Naive thymus-derived CD8-positive, alpha-beta T cell (primary cell): Measurements from ENCODE around the gene CYP2A7. TPM values are rescaled to one million over a fixed set of nuclear protein-coding genes. Genes with fewer than 3 reads are reported as not detected.
A peak's percentile ranks its signal among the peaks of the same experiment; 100 is the strongest.
"Not testable (repeated sequence)": the region's sequence is repeated elsewhere in the genome, so short reads cannot be mapped to it uniquely, and the experiment has no call there.

Experiments used
- ATAC-seq, 2 donors: fragments of 150-1000 bp; cut with Tn5 transposase in 1 of 2; sonication (Bioruptor Pico), chemical (Tn5 transposase) in 1 of 2; 1 replicate in 1 of 2; 2 replicates in 1 of 2; pipeline ENCODE4 v1.10.0; 2021; ENCODE audit warnings: mild to moderate bottlenecking in 2 of 2, moderate library complexity in 2 of 2
- POLR2A ChIA-PET: fragments of 350-600 bp; sonication (Branson Sonifier 250); formaldehyde crosslinking; loops from one replicate; lab custom pipeline; 2021; ENCODE audit warnings: antibody characterized with exemption; lab: Charles Lee
- DNase-seq, 10 donors: peaks; one replicate each; pipeline versions ENCODE4 v3.0.0 to v3.0.0-alpha.2; 2020 to 2022
- H3K27ac Mint-ChIP-seq, 10 donors: one replicate each; pipeline ENCODE4 v1.8.0; 2020 to 2022; ENCODE audit warnings: mild to moderate bottlenecking in 10 of 10, mixed read lengths in 10 of 10, moderate library complexity in 4 of 10, inconsistent platforms in 1 of 10
- H3K27me3 Mint-ChIP-seq, 5 donors: one replicate each; pipeline ENCODE4 v1.8.0; 2021 to 2022; ENCODE audit warnings: mixed read lengths in 5 of 5
- H3K36me3 Mint-ChIP-seq, 3 donors: one replicate each; pipeline ENCODE4 v1.8.0; 2020 to 2022; ENCODE audit warnings: mixed read lengths in 3 of 3, mild to moderate bottlenecking in 2 of 3, inconsistent platforms in 1 of 3
- H3K4me1 Mint-ChIP-seq, 4 donors: one replicate each; pipeline ENCODE4 v1.8.0; 2021 to 2022; ENCODE audit warnings: mixed read lengths in 4 of 4
- H3K4me3 Mint-ChIP-seq, 10 donors: one replicate each; pipeline ENCODE4 v1.8.0; 2020 to 2022; ENCODE audit warnings: mild to moderate bottlenecking in 10 of 10, mixed read lengths in 10 of 10, moderate library complexity in 6 of 10, inconsistent platforms in 1 of 10
- H3K9me3 Mint-ChIP-seq, 9 donors: one replicate each; pipeline ENCODE4 v1.8.0; 2020 to 2022; ENCODE audit warnings: mixed read lengths in 9 of 9, mild to moderate bottlenecking in 3 of 9, inconsistent platforms in 1 of 9, moderate library complexity in 1 of 9
- polyA plus RNA-seq, 3 donors: library from polyadenylated mRNA; unstranded; fragments of 300-500 nt; fragmentation: Illumina TruSeq; gene quantifications; one replicate each; pipeline ENCODE4 v1.2.3, GENCODE V29; 2021
- total RNA-seq, 8 experiments: library from RNA in 2 of 8; stranded (reverse) in 2 of 8; gene quantifications; one replicate each; pipeline ENCODE4 v1.2.3 and lab custom pipeline; 2021 to 2026

CYP2A7 gene, protein sequence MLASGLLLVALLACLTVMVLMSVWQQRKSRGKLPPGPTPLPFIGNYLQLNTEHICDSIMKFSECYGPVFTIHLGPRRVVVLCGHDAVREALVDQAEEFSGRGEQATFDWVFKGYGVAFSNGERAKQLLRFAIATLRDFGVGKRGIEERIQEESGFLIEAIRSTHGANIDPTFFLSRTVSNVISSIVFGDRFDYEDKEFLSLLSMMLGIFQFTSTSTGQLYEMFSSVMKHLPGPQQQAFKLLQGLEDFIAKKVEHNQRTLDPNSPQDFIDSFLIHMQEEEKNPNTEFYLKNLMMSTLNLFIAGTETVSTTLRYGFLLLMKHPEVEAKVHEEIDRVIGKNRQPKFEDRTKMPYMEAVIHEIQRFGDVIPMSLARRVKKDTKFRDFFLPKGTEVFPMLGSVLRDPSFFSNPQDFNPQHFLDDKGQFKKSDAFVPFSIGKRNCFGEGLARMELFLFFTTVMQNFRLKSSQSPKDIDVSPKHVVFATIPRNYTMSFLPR
- total RNA-seq = not detected
- not detected for polyA plus RNA-seq
- 0 reads per million in 6 experiments for total RNA-seq (lab: John Stamatoyannopoulos, UW)

DNA sequence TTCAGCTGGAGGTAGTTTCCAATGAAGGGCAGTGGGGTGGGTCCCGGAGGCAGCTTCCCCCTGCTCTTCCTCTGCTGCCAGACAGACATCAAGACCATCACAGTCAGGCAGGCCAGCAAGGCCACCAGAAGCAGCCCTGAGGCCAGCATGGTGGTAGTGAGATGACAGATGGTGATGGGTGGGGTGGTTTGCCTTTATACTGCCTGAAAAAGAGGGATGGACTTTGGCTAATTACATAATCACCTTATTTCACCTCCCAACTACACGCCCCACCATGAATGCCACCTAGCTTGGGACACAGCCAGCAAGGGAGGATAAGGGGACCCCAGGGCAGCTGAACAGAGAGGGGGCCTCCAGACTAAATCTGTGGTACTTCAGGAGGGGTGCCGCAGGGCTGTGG is at the start of gene CYP2A7:
TSS of gene CYP2A7 (minus strand) at position 170 of the 400 bp plus-strand sequence. CDS start at position 149, 21 bp downstream.
- H3K27ac Mint-ChIP-seq = peak within 1 kb of the TSS in 6 of 10 donors; percentile 3 to 85 (median 18)
- H3K36me3 Mint-ChIP-seq, DNase-seq, H3K4me3 Mint-ChIP-seq, POLR2A ChIA-PET, H3K9me3 Mint-ChIP-seq, ATAC-seq: not testable (repeated sequence)
- peaks cover 0 to 10% (median 3%) of the 10 kb centered on the region in 4 donors for H3K4me1 Mint-ChIP-seq
- peaks cover 13 to 43% (median 30%) of the 10 kb centered on the region in 5 donors for H3K27me3 Mint-ChIP-seq

DNA sequence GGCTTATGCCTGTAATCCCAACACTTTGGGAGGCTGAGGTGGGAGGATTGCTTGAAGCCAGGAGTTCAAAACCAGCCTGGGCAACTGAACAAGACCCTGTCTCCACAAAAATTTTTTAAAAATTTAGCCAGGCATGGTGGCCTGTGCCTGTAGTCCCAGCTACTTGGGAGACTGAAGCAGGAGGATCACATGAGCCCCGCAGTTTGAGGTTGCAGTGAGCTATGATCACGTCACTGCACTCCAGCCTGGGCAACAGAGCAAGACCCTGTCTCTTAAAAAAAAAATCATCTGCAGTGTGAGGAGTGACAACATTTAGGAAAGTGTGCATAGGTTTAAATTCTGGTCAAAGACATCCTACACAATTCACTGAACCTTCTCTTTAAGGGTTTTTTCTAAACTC is 48.8 kb upstream of the CYP2A7 start:
- DNase-seq, H3K4me3 Mint-ChIP-seq, H3K27ac Mint-ChIP-seq, POLR2A ChIA-PET, ATAC-seq, H3K36me3 Mint-ChIP-seq, H3K9me3 Mint-ChIP-seq, H3K4me1 Mint-ChIP-seq: not testable (repeated sequence)
- H3K27me3 Mint-ChIP-seq = peaks cover 0 to 27% (median 3%) of the 10 kb centered on the region in 5 donors

DNA sequence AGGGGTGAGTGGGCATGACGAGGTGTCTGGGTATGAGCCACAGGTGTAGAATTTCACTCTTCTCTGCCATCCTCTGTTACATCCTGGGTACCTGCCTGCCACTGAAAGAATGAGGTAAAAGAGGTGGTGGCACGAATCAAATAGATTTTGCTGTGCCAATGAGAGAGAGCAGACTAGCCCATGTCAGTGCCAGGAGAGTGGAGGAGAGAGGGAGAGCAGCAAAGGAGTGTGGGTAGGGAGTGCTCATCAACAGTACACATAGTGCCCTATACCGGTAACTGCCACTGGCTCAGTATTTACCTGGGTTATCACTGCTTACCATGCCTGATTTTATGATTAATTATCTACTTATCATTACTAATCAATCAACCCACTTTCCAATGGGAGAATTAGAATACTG is 47.9 kb upstream of the CYP2A7 start:
- H3K36me3 Mint-ChIP-seq, H3K27ac Mint-ChIP-seq, POLR2A ChIA-PET, H3K4me1 Mint-ChIP-seq, DNase-seq, H3K4me3 Mint-ChIP-seq, ATAC-seq, H3K9me3 Mint-ChIP-seq: not testable (repeated sequence)
- peaks cover 0 to 26% (median 4%) of the 10 kb centered on the region in 5 donors for H3K27me3 Mint-ChIP-seq

DNA sequence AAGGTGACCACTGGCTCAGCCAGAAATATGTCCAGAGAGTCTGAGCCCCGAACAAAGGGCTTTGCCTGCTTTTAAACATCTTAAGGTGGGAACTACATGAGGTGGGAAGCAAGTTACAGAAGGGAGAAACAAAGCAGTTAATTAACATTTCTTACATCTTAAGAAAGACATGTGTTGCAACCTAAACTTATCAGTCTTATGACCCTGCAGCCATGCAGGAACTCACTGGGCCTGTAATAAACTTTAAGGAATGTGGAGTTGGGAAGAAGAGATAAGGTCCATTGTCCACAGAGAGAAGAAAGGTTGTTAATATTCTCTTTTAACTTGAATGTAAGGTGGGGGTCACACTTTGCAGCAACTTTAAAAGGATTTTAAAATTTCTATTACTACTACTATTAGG is 46.8 kb upstream of the CYP2A7 start:
- no peak overlapping the region for H3K27ac Mint-ChIP-seq
- peaks cover 0 to 24% (median 4%) of the 10 kb centered on the region in 5 donors for H3K27me3 Mint-ChIP-seq
- peaks cover 0 to 3% (median 0%) of the 10 kb centered on the region in 4 donors for H3K4me1 Mint-ChIP-seq
- no peaks in the 10 kb centered on the region for H3K36me3 Mint-ChIP-seq
- no peaks in the 10 kb centered on the region for H3K9me3 Mint-ChIP-seq
- POLR2A ChIA-PET = no interaction called here
- no peak for DNase-seq
- no peak overlapping the region for H3K4me3 Mint-ChIP-seq
- no peak for ATAC-seq

DNA sequence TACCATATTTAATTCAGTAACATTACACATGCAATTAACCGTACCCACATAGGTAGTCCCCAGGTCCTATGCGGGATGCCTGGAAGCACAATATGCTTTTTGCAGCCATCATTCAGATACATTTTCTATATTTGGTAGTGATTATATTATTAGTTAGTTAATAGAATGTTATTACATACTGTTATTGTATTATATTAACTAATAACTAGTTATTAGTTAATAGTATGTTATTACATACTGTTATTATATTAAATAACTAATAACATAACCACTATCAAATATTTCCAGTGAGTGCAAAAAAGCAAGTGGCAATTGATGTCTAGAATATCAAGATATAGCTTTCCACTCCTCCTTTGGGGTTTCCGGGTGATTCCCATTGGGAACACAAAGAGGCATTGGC is 45.5 kb upstream of the CYP2A7 start:
- H3K27me3 Mint-ChIP-seq = peaks cover 0 to 23% (median 4%) of the 10 kb centered on the region in 5 donors
- ATAC-seq = no peak
- H3K4me1 Mint-ChIP-seq = peaks cover 0 to 5% (median 0%) of the 10 kb centered on the region in 4 donors
- H3K4me3 Mint-ChIP-seq = no peak overlapping the region
- H3K27ac Mint-ChIP-seq = no peak overlapping the region
- no peaks in the 10 kb centered on the region for H3K9me3 Mint-ChIP-seq
- no peaks in the 10 kb centered on the region for H3K36me3 Mint-ChIP-seq
- no peak for DNase-seq
- POLR2A ChIA-PET = interaction anchor here (0.6 kb wide), 1 partner anchor 23 kb away, joined by 3 read pairs; no protein-coding TSS in a partner anchor

DNA sequence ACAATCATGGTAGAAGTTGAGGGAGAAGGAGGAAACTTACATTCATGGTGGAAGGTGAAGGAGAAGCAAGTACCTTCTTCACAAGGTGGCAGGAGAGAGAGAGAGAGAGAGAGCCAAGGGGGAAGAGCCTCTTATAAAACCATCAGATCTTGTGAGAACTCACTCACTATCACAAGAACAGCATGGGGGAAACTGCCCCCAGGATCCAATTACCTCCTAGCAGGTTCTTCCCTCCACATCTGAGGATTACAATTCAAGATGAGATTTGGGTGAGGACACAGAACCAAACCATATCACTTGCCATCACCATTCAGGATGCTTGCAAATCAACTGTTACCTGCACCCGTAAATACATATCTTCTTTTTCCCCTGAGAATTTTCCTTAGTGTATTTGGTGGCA is 44.2 kb upstream of the CYP2A7 start:
- POLR2A ChIA-PET = interaction anchor here (1.0 kb wide), 1 partner anchor 212 kb away, joined by 5 read pairs; no protein-coding TSS in a partner anchor
- DNase-seq, H3K4me1 Mint-ChIP-seq, ATAC-seq, H3K4me3 Mint-ChIP-seq, H3K27ac Mint-ChIP-seq, H3K9me3 Mint-ChIP-seq, H3K36me3 Mint-ChIP-seq: not testable (repeated sequence)
- H3K27me3 Mint-ChIP-seq = peaks cover 0 to 20% (median 4%) of the 10 kb centered on the region in 5 donors

DNA sequence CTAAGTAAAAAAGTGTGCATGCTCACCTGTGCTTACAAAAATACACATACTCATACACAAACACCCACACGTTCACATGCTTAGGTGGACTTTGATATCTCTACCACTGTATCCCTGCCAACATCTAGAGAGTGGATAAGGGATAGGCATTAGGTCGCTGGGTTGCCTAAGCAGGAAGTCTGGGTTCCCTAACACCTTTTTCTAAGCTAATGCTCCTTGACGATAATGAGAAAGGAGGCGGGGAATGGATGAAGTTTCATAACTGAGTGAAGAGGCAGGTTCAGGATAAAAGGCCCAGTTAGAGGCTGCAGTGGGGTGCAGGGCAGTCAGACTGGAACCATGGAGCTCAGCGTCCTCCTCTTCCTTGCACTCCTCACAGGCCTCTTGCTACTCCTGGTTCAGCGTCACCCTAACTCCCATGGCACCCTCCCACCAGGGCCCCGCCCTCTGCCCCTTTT is 41.9 kb upstream of the CYP2A7 start:
- peaks cover 3 to 26% (median 17%) of the 10 kb centered on the region in 9 donors for H3K9me3 Mint-ChIP-seq
- POLR2A ChIA-PET = no interaction called here
- no peak overlapping the region for H3K4me3 Mint-ChIP-seq
- H3K36me3 Mint-ChIP-seq = peaks cover 0 to 16% (median 7%) of the 10 kb centered on the region in 3 donors
- peaks cover 0 to 20% (median 4%) of the 10 kb centered on the region in 5 donors for H3K27me3 Mint-ChIP-seq
- H3K27ac Mint-ChIP-seq = no peak overlapping the region
- ATAC-seq (no peak), DNase-seq (no peak)
- peaks cover 0 to 5% (median 0%) of the 10 kb centered on the region in 4 donors for H3K4me1 Mint-ChIP-seq

DNA sequence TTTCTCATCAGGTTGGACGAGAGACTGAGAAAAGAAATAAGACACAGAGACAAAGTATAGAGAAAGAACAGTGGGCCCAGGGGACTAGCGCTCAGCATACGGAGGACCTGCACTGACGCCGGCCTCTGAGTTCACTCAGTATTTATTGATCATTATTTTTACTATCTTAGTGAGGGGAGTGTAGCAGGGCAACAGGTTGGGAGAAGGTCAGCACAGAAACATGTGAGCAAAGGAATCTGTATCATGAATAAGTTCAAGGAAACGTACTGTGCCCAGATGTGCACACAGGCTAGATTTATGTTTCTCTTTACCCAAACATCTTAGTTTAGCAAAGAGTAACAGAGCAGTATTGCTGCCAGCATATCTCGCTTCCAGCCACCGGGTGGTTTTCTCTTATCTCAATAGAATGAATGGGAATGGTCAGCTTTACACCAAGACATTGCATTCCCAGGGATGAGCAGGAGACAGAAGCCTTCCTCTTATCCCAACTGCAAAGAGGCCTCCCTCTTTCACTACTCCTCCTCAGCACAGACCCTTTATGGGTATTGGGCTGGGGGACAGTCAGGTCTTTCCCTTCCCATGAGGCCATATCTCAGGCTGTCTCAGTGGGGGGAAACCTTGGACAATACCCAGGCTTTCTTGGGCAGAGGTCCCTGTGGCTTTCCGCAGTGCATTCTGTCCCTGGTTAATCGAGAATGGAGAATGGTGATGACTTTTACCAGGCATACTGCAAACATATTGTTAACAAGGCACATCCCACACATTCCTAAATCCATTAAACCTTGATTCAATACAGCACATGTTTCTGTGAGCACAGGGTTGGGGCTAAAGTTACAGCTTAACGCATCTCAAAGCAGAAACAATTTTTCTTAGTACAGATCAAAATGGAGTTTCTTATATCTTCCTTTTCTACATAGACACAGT is 40.5 kb upstream of the CYP2A7 start:
- H3K4me3 Mint-ChIP-seq, DNase-seq, H3K4me1 Mint-ChIP-seq, POLR2A ChIA-PET, H3K27ac Mint-ChIP-seq, ATAC-seq: not testable (repeated sequence)
- Mint-ChIP-seq H3K9me3 (peaks cover 3 to 38% (median 17%) of the 10 kb centered on the region in 9 donors), H3K27me3 (peaks cover 0 to 13% (median 0%) of the 10 kb centered on the region in 5 donors), H3K36me3 (peaks cover 0 to 16% (median 9%) of the 10 kb centered on the region in 3 donors)

DNA sequence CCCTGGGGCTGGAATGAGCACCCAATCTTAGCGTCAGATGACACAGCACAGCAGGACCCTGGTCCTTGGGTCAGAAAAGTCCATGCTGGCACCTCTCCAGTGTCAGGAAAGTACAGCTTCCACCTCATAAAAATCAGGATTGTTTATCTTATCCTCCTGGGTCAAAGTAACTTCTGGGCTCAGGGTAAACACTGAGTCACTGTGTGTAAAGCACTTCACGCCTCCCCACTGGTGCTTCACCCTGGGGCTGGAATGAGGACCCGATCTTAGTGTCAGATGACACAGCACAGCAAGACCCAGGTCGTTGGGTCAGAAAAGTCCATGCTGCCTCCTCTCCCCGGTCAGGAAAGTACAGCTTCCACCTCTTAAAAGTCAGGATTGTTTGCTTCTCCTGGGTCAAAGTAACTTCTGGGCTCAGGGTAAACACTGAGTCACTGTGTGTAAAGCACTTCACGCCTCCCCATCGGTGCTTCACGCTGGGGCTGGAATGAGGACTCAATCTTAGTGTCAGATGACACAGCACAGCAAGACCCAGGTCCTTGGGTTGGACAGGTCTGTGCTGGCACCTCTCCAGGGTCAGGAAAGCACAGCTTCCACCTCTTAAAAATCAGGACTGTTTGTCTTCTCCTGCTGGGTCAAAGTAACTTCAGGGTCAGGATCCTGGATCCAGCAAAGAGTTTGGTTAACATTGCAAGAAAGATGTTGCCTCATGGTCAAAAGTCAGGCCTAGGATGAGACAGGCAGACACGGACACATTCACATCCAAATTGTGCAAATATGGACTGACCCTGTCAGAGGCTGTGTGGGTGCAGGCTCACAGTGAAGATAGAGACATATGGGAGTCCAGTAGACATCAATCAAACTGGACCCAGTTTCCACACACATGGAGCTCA is 39.2 kb upstream of the CYP2A7 start:
- H3K27me3 Mint-ChIP-seq = peaks cover 0 to 10% (median 0%) of the 10 kb centered on the region in 5 donors
- peaks cover 0 to 5% (median 0%) of the 10 kb centered on the region in 4 donors for H3K4me1 Mint-ChIP-seq
- ATAC-seq (no peak), DNase-seq (no peak)
- no peak overlapping the region for H3K27ac Mint-ChIP-seq
- POLR2A ChIA-PET = no interaction called here
- H3K36me3 Mint-ChIP-seq = peaks cover 0 to 16% (median 11%) of the 10 kb centered on the region in 3 donors
- no peak overlapping the region for H3K4me3 Mint-ChIP-seq
- peaks cover 3 to 51% (median 17%) of the 10 kb centered on the region in 9 donors for H3K9me3 Mint-ChIP-seq

DNA sequence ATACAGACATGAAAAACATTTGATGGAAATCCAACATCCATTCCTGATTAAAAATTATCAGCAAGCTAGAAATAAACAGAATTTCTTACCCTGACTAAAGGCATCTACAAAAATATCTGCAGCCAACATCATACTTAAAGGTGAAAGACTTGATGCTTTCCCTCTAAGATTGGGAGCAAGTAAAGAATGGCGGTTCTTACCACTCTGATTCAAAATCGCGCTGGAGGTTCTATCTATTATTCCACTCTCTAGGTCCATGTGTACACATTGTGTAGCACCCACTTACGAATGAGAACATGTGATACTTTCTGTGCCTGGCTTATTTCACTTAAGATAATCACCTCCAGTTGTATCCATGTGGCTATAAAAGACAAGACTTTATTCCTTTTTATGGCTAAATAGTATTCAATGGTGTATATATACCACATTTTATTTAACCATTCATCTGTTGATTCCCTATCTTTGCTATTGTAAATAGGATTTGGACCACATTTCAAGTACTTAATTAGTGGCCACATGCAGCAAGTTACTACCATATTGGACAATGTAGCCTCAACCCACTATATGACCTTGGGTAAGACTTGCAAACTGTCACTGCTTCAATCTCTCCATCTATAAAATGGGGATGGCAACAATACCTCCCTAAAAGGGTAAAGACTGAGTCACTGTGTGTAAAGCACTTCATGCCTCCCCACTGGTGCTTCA is 38.4 kb upstream of the CYP2A7 start:
- POLR2A ChIA-PET = no interaction called here
- Mint-ChIP-seq H3K36me3 (peaks cover 0 to 16% (median 13%) of the 10 kb centered on the region in 3 donors), H3K9me3 (peaks cover 3 to 59% (median 20%) of the 10 kb centered on the region in 9 donors), H3K4me1 (peaks cover 0 to 3% (median 0%) of the 10 kb centered on the region in 4 donors), H3K4me3 (no peak overlapping the region), H3K27ac (no peak overlapping the region), H3K27me3 (peaks cover 0 to 11% (median 2%) of the 10 kb centered on the region in 5 donors)
- ATAC-seq (no peak), DNase-seq (no peak)
